Motor neuron (in vitro differentiated cells): ENCODE measurements around the gene NCAM1. TPM values are rescaled to one million over a fixed set of nuclear protein-coding genes. Genes with fewer than 3 reads are reported as not detected.
"Not testable (repeated sequence)": the region's sequence is repeated elsewhere in the genome, so short reads cannot be mapped to it uniquely, and the experiment has no call there.

Experiments used
- ATAC-seq, 8 experiments: fragments of 200-7000 bp; cut with Tn5 transposase; replicated peaks in 6 of 8; 2 replicates each; pipeline ENCODE4 v1.8.0; 2021; ENCODE audit warnings: mild to moderate bottlenecking in 8 of 8, moderate library complexity in 8 of 8
- H3K27ac ChIP-seq, 2 donors: fragments of 250-450 bp; sonication (Bioruptor Pico); 2 replicates each; pipeline ENCODE4 v1.9.0; 2021; ENCODE audit warnings: antibody characterized with exemption in 2 of 2, mild to moderate bottlenecking in 2 of 2, moderate library complexity in 1 of 2
- H3K4me1 ChIP-seq, 2 donors: fragments of 250-450 bp; sonication (Bioruptor Pico); replicated peaks in 1 of 2; 2 replicates each; pipeline ENCODE4 v1.6.1; 2021; ENCODE audit warnings: antibody characterized with exemption in 2 of 2, mild to moderate bottlenecking in 2 of 2, moderate library complexity in 1 of 2
- H3K4me3 ChIP-seq, 5 donors: fragments of 250-450 bp; sonication (Bioruptor Pico); 2 replicates each; pipeline ENCODE4 v1.9.0; 2021; ENCODE audit warnings: antibody characterized with exemption in 5 of 5, mild to moderate bottlenecking in 5 of 5, moderate library complexity in 4 of 5
- WGBS, 10 experiments: fragments of 450-650 bp; shearing (Covaris generic); methylation state at CpG; one replicate each; pipeline ENCODE4 v1.0.0; 2022; 5-methylcytosine and 5-hydroxymethylcytosine counted together
- in situ Hi-C, 9 experiments: fragments of 400-800 bp; cut with MboI; loops; one replicate each; pipeline ENCODE4 v1.15.0; 2021; ENCODE audit warnings: low sequenced_read_pairs in 9 of 9, low pct_unique_long_range_greater_than_20kb in 2 of 9; ENCODE audit not compliant: unreplicated experiment in 9 of 9
- total RNA-seq, 8 experiments: library from RNA; unstranded; fragments of 300-600 nt; gene quantifications; 2 replicates each; pipeline versions ENCODE4 v1.2.3 to v1.2.4, GENCODE V29; 2022

Gene NCAM1
- 100 to 1,000 TPM in 6 of 8 experiments, 10 to 100 TPM in 2; 33.9 to 382 (median 290) TPM for total RNA-seq

DNA sequence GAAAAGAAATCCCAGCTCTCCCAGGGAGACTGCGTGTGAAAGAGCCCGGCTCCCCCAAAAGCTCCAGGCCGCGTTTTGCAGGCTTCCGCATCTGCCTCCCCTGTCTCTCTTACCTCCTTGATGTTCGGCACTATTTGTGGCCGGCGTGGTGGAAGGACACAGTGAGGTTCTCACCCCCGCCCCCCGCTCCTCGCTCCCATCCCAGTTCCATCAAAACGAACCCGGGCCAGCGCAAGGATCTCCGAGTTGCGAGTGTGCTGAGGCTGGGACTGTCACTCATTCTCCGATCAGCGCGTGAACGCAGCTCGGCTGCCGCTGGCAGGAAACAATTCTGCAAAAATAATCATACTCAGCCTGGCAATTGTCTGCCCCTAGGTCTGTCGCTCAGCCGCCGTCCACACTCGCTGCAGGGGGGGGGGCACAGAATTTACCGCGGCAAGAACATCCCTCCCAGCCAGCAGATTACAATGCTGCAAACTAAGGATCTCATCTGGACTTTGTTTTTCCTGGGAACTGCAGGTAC lies at the start of gene NCAM1:
NCAM1 (plus strand) TSS at position 275 of the 523 bp plus-strand sequence.
- H3K4me1 ChIP-seq = peaks cover 14 to 18% of the 10 kb centered on the region in 2 donors
- peak within 1 kb of the TSS; percentile 57 to 79 (median 67) for H3K4me3 ChIP-seq
- peak within 1 kb of the TSS; percentile 67 to 85 for H3K27ac ChIP-seq
- WGBS, 10 experiments = 0 to 3% (median 0%) methylated on average over 2 to 14 of the region's 28 CpGs; no CpG with 5 or more reads in 2 of the 10 experiments
- in situ Hi-C loops = loop anchor here in 7 of 9 experiments (10.0 to 25.0 kb wide), 6 partner anchors 124 to 374 kb away; no protein-coding TSS in a partner anchor
- peak; percentile 57 to 74 (median 61) for ATAC-seq

DNA sequence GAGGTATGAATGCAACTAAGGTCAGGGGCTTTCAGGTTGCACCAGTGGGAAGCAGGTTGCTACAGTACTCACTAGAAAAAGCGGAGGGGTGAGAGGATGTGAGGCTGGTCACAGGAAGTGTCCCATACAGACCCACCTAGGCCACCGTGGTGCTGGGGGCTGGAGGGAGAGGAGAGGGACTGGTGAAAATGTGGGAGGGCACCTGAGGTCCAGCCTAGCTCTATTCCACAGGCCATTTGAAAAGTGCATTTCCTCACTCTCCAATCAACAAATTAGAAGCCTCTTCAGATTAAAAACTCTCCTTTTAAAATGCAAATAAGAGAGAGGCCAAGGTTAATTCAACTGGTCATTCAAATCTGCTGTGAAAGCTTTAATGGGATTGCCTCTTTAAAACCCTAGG lies 38.6 kb upstream of the NCAM1 start:
- in situ Hi-C loops = no loop called here
- Histone ChIP-seq H3K4me1 (peaks cover 0 to 19% of the 10 kb centered on the region in 2 donors), H3K27ac (no peak overlapping the region), H3K4me3 (no peak overlapping the region)
- ATAC-seq = peak in 1 of 8 experiments; percentile 12
- 30 to 86% (median 45%) methylated on average over 1 to 2 of the region's 2 CpGs; no CpG with 5 or more reads in 6 of the 10 experiments for whole genome bisulfite sequencing, 10 experiments

DNA sequence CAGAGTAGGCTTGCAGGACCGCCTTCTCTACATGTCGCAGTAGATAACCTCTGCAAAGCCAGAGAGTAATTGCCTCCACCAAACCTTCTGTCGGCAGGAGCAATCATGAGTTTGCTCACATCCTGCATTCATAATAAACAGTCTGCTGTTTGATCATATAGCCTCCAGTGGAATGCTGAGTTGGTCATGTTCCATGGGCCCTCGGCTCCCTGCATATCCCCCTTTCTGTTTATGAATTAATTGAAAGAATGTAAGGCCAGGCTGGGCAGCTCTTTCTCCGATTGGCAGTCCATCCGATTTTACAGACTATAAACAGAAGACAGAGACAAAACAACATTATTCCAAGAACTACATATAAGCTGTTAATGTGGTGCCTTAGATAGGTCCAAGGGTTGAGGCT lies 36.4 kb upstream of the NCAM1 start:
- ATAC-seq, H3K4me3 ChIP-seq, in situ Hi-C loops, H3K27ac ChIP-seq: not testable (repeated sequence)
- 36 to 100% (median 93%) methylated on average over 1 to 3 of the region's 6 CpGs; no CpG with 5 or more reads in 2 of the 10 experiments for WGBS, 10 experiments
- peaks cover 8 to 29% of the 10 kb centered on the region in 2 donors for H3K4me1 ChIP-seq

DNA sequence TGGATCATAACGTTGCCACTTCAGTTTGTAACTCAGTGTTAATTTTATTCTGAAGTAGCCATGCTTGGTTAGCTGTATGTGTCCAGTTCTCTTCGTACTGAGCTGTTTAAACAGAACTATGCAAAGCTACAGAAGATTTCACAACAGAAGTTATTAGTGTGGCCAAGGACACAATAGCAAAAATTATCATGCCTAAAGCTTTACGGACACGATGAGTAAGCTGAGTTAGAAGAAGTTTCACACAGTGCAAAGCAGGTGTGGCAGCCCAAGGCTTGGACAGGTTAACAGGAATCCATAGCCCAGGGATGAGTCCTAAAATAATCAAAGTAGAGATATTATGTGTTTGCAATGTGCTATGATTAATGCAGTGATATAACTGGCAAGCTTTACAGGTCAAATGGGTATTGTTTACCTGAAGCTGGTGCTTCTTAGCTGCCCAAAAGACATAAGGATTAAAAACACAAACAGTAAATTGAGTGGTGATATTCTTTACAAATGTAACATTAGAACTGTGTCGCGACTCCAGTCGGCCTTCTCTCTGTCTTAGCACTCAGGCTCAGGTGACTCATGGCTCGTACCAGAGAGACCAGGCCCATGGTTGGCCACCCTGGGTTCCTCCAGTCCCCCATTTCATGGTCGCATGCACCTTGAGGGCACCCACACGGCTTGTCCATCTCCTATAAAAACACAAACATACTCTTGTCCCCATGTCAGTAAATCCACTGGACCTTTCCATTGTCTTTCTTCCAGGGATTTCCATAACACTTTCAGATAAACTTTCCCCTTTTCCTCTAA lies 35.5 kb upstream of the NCAM1 start:
- Histone ChIP-seq H3K4me1 (peaks cover 8 to 29% of the 10 kb centered on the region in 2 donors), H3K27ac (no peak overlapping the region), H3K4me3 (no peak overlapping the region)
- no peak for ATAC-seq
- in situ Hi-C loops = no loop called here
- WGBS, 10 experiments = 40 to 95% (median 79%) methylated on average over 1 to 8 of the region's 10 CpGs; no CpG with 5 or more reads in 1 of the 10 experiments

DNA sequence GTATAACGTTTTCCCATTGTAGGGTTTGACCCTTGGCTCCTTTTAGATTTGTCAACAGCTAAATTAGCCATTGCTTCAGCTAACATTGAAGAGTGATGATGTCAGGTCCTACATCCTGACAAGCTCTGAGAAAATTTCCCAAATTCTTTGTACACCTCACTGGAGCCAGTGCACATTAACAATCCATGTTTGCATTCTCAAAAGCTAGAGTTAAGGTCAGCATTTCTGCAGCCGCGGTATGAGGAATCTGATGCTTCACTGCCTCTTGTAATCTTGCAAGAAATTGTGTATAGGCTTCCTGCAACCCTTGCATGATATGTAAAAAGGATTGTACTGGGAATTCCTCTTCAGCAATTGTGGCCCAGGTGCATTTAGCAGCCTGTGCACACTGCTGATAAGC lies 33.1 kb upstream of the NCAM1 start:
- peaks cover 8 to 15% of the 10 kb centered on the region in 2 donors for H3K4me1 ChIP-seq
- in situ Hi-C loops = no loop called here
- no peak overlapping the region for H3K27ac ChIP-seq
- no peak for ATAC-seq
- 0 to 100% (median 44%) methylated on average over 1 to 3 of the region's 3 CpGs; no CpG with 5 or more reads in 4 of the 10 experiments for WGBS, 10 experiments
- H3K4me3 ChIP-seq = no peak overlapping the region

DNA sequence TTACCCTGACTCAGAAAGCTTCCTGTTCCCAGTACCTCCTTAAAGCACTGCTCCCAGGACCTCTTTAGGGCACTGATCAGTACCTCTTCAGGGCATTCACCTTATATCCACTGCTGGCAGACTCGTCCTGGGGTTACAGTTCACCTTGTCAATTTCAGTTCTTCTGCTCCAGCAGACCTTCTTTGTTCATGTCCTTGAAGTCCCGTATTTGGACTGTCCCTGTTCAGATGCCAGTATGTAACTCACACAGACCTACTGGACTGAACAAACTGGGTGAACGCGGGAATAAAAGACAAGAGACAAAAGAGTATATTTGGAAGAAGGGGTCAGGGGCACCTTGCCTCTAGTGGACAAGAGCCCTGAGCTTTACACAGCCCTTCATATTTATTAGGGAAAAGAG lies 31.8 kb upstream of the NCAM1 start:
- in situ Hi-C loops = no loop called here
- no peak overlapping the region for H3K4me3 ChIP-seq
- H3K27ac ChIP-seq = no peak overlapping the region
- ATAC-seq = no peak
- WGBS, 10 experiments = 33 to 100% (median 77%) methylated on average over 1 to 4 of the region's 4 CpGs; no CpG with 5 or more reads in 1 of the 10 experiments
- H3K4me1 ChIP-seq = peaks cover 8 to 13% of the 10 kb centered on the region in 2 donors

DNA sequence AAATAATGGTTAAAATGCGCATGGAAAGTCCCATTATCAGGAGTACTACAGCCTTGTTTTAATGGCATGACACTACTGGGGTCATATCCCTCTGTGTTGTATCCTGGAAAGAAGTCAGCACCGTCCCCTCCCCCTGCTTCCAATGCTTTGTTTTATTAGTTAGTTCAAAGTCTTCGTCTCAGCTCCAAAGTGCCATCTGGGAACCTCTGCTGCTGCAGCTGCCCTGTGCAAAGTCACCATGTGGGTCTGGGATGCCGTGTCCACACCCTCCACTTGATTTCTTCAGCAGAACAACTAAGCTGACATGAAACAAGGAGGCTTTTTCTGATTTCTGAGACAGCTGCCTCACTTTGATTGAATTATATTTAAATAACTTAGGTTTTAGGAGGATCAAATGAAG lies 29.5 kb upstream of the NCAM1 start:
- peaks cover 8 to 13% of the 10 kb centered on the region in 2 donors for H3K4me1 ChIP-seq
- 3 to 100% (median 50%) methylated on average over 1 to 4 of the region's 4 CpGs; no CpG with 5 or more reads in 2 of the 10 experiments for WGBS, 10 experiments
- H3K4me3 ChIP-seq = no peak overlapping the region
- peak in 4 of 8 experiments; percentile 23 to 64 (median 46) for ATAC-seq
- in situ Hi-C loops = no loop called here
- H3K27ac ChIP-seq = no peak overlapping the region

DNA sequence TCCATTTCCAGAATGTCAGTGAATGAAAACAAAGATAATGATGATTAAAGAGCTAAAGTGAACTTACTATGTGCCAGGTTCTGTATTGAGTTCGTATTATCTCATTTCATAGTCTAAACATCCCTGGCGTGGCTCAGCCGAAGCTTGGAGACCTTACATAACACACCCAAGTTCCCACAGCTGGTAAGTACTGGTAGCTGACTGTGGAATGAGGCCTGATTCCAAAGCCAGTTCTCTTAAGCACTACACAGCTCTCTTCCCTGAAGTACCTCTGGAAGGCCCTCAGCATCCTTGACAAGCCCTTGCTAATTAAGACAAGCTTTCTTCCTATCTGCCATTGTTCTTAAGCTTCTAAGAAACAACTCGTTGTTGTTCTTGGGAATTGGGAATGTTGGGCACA lies 28.6 kb upstream of the NCAM1 start:
- no peak for ATAC-seq
- Histone ChIP-seq H3K4me3 (no peak overlapping the region), H3K27ac (no peak overlapping the region), H3K4me1 (peaks cover 8 to 13% of the 10 kb centered on the region in 2 donors)
- WGBS, 10 experiments = 33 to 93% (median 76%) methylated on average over 1 to 4 of the region's 4 CpGs; no CpG with 5 or more reads in 2 of the 10 experiments
- in situ Hi-C loops = no loop called here

DNA sequence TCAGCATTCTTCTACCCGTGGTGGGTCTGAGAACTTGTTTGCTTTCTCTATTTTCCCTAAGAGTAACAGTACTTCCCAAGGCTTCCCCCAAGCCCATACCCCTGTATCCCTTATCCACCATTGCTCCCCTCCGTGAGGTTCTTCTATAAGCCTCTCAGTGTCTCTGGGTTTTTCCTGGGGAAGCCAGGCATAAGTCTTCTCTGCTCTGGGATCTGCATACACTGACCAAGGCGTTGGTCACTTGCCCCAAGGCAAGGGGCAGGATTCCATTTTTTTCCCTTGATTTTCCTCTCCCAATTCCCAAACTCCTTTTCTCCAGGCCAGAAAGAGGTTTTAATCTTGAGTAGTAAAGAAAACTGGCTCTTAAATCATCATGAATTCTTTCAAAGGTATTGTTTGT lies 27.2 kb upstream of the NCAM1 start:
- Histone ChIP-seq H3K27ac (no peak overlapping the region), H3K4me1 (peaks cover 0 to under 1% of the 10 kb centered on the region in 2 donors), H3K4me3 (no peak overlapping the region)
- in situ Hi-C loops = no loop called here
- ATAC-seq = peak in 2 of 8 experiments; percentile 51 to 52
- WGBS, 10 experiments = 8 to 83% (median 62%) methylated on average over 1 to 3 of the region's 3 CpGs; no CpG with 5 or more reads in 3 of the 10 experiments

DNA sequence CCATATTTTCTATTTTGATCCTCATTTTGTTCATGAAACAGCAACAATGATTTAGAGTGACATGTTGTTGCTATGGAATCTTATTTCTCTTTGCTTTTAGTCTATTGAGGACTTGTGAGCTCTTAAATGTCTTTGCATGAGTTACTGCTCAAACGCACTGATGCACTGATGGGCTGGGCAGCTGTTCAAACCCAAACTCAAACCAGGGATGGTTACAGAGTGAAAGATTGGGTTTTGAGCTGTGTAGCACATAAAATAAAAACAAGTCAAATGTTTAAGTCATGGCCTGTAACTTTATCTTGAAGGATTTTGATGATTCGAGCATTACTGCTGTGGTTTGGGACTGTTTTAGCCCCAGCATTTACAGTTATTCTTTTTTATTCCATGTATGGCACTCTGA lies 20.1 kb upstream of the NCAM1 start:
- Histone ChIP-seq H3K4me3 (no peak overlapping the region), H3K4me1 (peaks cover 9 to 19% of the 10 kb centered on the region in 2 donors), H3K27ac (no peak overlapping the region)
- WGBS, 10 experiments = 13 to 75% (median 60%) methylated on average over 1 to 2 of the region's 2 CpGs; no CpG with 5 or more reads in 3 of the 10 experiments
- in situ Hi-C loops = loop anchor here in 1 of 9 experiments (10.0 kb wide), 1 partner anchor 326 kb away; no protein-coding TSS in a partner anchor
- ATAC-seq = peak in 1 of 8 experiments; percentile 53

DNA sequence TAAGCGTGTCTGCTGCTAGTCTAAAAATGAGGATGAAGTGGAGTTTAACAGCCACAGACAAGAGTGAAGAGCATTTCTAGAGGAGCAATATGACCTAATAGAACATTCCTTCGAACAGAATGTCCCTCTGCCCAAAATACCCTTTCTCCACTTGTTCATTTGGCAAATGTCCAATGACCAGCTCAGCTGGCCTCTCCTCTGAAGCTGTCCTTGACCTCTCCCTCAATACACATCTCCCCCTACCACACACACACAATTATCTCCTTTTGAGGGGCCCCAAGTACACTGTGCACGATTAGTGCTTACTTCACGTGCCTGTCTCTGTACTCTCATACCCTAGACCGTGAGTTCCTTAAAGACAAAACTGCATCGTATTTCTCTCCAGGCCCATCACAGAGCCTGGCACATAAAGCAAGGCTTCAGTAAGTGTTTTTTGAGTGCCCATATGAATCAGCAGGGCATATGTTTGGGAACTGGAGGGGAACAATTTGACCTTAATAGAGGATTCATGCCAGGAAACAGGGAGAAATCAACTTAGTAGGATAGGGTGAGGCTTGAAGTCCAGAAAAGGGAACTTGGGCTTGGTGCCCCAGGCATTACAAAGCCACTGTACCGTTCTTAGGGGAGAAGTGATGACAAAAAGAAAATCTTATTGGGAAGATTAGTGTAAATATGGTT lies 18.1 kb upstream of the NCAM1 start:
- in situ Hi-C loops = loop anchor here in 1 of 9 experiments (10.0 kb wide), 1 partner anchor 328 kb away; no protein-coding TSS in a partner anchor
- Histone ChIP-seq H3K4me3 (no peak overlapping the region), H3K27ac (no peak overlapping the region), H3K4me1 (peaks cover 22 to 37% of the 10 kb centered on the region in 2 donors)
- ATAC-seq = no peak
- 50 to 92% (median 80%) methylated on average over 1 to 6 of the region's 7 CpGs for WGBS, 10 experiments

DNA sequence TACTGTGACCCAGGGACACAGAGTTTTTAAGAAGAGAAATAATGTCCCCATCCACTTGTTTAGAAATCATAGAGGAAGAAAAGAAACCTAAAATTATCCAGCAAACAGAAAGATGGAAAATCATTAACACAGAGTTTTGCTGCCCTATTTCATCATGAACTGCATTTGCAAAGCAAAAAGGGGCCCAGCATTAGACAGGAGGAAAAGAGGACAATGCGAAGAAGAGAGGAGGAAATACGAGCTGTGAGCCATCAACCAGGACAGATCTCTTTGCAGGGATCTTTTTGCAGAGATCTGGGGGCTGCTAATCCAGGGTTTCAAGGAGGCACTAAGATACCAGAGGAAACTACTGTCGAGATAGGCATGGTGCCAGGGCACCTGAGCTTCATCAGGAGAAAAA lies 14.4 kb upstream of the NCAM1 start:
- ATAC-seq = peak in 5 of 8 experiments; percentile 39 to 76 (median 47)
- in situ Hi-C loops = loop anchor here in 1 of 9 experiments (10.0 kb wide), 1 partner anchor 332 kb away; no protein-coding TSS in a partner anchor
- H3K27ac ChIP-seq = peak overlapping the region in 1 of 2 donors; percentile 92
- 29 to 69% (median 45%) methylated on average over 1 to 3 of the region's 3 CpGs; no CpG with 5 or more reads in 1 of the 10 experiments for WGBS, 10 experiments
- no peak overlapping the region for H3K4me3 ChIP-seq
- peaks cover 12 to 24% of the 10 kb centered on the region in 2 donors for H3K4me1 ChIP-seq
